ENCODE measurements around the gene VWA8. TPM values are rescaled to one million over a fixed set of nuclear protein-coding genes. Genes with fewer than 3 reads are reported as not detected.
A peak's percentile ranks its signal among the peaks of the same experiment; 100 is the strongest.
"Not testable (repeated sequence)": the region's sequence is repeated elsewhere in the genome, so short reads cannot be mapped to it uniquely, and the experiment has no call there.

The VWA8 gene
- total RNA-seq, 1 donor from 2014 or later = 11.5 TPM

- no peak for ATAC-seq
These were observed 382.5 kb downstream of the VWA8 start for GRCh38 chr13:41578371-41578770.

GRCh38 chr13:41577436-41577835 lies 383.5 kb downstream of the VWA8 start:
- ATAC-seq = no peak

GRCh38 chr13:41573640-41574039 lies 387.3 kb downstream of the VWA8 start:
- not testable (repeated sequence) for ATAC-seq

GRCh38 chr13:41571817-41572340 lies 389.0 kb downstream of the VWA8 start:
- ATAC-seq = not testable (repeated sequence)

- no peak for ATAC-seq
These were observed 391.9 kb downstream of the VWA8 start for GRCh38 chr13:41568972-41569351.

- no peak for ATAC-seq
These were observed 392.6 kb downstream of the VWA8 start for GRCh38 chr13:41568143-41568971.

- ATAC-seq = no peak
These were observed 393.5 kb downstream of the VWA8 start for GRCh38 chr13:41567363-41567762.

GRCh38 chr13:41565846-41566245 lies 395.1 kb downstream of the VWA8 start:
- no peak for ATAC-seq

GRCh38 chr13:41565216-41565615 lies 395.7 kb downstream of the VWA8 start:
- no peak for ATAC-seq

- ATAC-seq = no peak
These were observed 396.9 kb downstream of the VWA8 start for GRCh38 chr13:41563984-41564365.

GRCh38 chr13:41563341-41563983 lies 397.4 kb downstream of the VWA8 start:
- ATAC-seq = no peak

- ATAC-seq = no peak
These were observed 398.2 kb downstream of the VWA8 start for GRCh38 chr13:41562541-41563178.

GRCh38 chr13:41562083-41562482 lies 398.8 kb downstream of the VWA8 start:
- no peak for ATAC-seq

- ATAC-seq = no peak
These were observed 399.7 kb downstream of the VWA8 start for GRCh38 chr13:41561170-41561569.

GRCh38 chr13:41558781-41559560 lies 401.9 kb downstream of the VWA8 start:
- ATAC-seq = no peak

GRCh38 chr13:41557719-41558118 lies 403.2 kb downstream of the VWA8 start:
- no peak for ATAC-seq

GRCh38 chr13:41554626-41555386 lies 406.1 kb downstream of the VWA8 start:
- ATAC-seq = peak; percentile 44

GRCh38 chr13:41554180-41554579 lies 406.7 kb downstream of the VWA8 start:
- ATAC-seq = no peak

- ATAC-seq = no peak
These were observed 408.9 kb downstream of the VWA8 start for GRCh38 chr13:41552031-41552430.

- ATAC-seq = no peak
These were observed 410.6 kb downstream of the VWA8 start for GRCh38 chr13:41550276-41550675.

GRCh38 chr13:41549491-41549890 lies 411.4 kb downstream of the VWA8 start:
- ATAC-seq = no peak

GRCh38 chr13:41548910-41549309 lies 412.0 kb downstream of the VWA8 start:
- ATAC-seq = no peak
